NCI-H82 treated with DMSO at 0.1 percent for 48 hours (cell line): ENCODE measurements around the gene FRAS1.
"Not testable (repeated sequence)": the region's sequence is repeated elsewhere in the genome, so short reads cannot be mapped to it uniquely, and the experiment has no call there.

Experiments used
- DNase-seq: peaks from one replicate; lab custom pipeline; 2025; ENCODE audit not compliant: unreplicated experiment; lab: John Stamatoyannopoulos, UW

FRAS1 gene

DNA sequence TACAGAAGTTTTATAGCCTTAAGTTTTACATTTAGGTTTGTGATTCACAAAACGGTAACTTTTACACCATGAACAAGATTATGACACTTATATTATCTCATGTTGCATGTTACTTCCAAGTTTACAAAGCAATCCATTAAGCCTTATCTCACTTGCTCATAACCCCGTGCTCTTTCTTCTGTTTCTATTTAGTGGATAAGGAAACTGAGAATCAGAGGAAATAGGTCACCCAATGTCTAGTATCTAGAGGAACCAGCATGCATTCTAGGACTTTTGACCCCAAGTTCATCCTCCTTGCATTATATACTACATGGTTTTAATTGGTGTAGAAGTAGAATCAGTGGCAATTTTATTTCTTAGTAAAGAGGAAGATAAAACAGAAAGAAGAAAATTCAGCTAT is 427.5 kb downstream of the FRAS1 start:
- no peak for DNase-seq

DNA sequence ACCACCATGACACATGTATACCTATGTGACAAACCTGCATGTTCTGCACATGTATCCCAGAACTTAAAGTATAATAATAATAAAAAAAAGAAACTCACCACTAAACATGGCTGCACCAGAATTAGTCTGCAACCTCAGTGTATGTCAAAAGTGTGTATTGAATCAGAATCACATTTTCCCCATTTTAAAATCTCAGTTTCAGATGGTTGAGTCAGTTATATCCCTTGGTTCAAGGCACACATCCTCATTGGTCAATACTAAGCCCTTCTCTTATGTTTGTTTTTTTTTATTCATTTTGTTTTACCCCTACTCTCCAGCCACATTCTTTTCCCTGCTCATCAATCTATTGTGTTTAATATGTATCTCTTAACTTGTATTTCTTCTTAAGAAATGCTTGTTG is 436.6 kb downstream of the FRAS1 start:
- no peak for DNase-seq

DNA sequence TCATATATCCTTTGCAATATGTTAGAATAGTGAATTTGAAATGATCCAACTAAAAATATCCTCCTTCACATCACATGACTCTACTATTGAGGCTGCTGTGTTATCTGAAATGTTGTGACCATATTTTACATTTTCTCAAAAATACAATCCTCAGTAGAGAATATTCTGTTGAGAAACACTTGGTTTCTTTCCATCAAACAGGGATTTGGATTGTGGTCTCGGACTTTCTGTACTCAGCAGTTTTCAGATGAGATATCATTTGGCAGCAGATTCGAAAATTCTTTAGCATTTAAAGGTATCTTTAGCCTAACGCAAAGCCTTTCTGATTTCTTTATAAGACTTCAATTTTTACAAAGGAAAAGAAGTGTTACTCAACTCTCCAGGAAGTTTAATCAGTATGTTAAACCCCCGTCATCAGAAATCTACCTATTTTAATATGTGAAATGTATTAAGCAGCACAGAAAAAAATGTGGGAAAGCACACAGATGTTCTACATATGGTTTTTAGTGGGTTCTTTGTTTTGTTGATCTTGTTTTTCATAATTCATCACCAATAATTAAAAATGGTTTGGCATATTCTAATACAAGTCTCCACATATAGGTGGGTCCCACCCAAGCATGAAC is 439.0 kb downstream of the FRAS1 start:
- DNase-seq: no peak

DNA sequence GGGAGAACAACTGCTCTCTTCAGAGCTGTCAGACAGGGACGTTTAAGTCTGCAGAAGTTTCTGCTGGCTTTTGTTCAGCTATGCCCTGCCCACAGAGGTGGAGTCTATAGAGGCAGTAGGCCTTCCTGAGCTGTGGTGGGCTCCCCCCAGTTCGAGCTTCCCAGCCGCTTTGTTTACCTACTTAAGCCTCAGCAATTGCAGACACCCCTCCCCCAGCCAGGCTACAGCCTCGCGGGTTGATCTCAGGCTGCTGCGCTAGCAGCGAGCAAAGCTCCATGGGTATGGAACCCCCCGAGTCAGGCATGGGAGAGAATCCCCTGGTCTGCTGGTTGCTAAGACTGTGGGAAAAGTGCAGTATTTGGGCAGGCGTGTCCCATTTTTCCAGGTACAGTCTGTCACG is 449.1 kb downstream of the FRAS1 start:
- DNase-seq: not testable (repeated sequence)

DNA sequence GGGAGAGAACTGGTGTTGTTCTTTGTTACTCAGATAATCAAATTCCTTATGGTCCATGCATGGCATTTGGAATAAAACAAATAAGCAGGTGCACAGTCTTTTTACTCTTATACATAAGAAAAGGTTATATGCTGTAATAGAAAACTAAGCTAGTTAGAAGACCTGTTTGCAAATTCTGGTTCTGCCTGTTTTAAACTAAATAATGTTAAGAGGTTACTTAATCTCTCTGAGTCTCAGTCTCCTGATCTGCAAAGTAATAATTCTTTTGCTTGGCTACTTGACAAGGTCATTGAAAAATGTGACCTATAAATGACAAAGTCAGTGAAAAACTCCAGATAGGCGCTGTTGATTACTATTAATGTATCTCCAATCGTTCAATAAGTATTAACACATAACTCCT is 451.9 kb downstream of the FRAS1 start:
- DNase-seq: no peak

DNA sequence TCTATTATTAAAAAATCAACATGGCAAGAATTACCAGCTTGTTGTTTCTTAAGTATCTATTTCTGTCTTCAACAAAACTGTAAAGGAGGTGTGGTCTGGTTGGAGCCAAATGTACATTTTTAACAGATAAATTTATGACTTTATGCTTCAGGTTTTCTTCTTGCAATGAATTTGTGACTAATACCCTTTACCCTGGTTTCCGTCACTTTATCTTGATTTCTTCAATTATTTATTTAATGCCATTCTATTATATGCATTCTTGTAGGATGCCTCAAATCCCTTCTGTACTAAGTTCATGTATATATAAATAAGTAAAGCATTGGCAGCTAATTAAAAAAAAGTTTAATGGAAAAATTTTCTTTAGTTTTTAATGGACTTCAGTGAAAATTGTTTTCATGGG is 453.0 kb downstream of the FRAS1 start:
- DNase-seq: no peak

DNA sequence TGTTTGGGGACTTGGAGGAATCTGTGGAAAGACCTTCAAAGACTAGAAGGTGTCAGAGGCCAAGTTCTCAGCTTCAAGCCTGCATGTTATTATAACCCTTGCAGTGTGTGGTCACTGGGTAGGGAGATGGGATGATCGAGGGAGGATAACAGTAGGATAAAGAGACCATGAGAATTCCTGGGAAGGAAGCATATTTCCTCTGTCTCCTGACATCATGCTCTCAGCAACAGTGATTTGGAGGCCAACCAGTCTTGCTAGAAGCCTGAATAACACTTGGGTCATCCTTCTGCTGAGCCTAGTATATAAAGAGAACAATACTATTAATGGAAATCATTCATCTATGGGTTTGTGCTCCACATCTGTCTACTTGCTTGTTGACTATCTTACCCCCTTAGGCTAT is 453.6 kb downstream of the FRAS1 start:
- no peak for DNase-seq

DNA sequence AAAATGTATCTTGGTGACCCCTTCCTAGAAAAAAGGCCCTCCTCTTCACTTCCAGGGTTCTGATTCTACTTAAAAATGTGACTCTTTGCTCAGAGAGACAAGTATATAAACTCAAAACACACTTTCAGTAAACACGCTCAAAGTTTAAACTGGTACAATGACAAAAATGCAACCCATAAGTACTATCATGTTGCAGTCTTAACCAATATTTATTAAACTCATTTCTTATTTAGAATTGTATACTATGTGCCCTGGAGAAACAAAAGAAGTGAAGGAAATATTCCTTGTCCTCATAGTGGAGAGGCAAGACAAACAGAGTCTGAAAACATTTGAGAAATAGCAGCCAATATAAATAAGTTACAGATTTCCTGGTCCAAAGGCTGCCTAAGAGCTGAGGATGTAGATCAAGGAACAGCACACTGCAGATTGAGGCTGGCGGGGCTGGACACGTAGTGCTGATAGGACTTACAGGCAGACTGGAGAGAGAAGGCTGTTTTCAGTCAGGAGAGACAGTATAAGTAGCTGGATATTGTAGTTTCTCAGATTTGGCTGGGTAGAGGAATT is 455.3 kb downstream of the FRAS1 start:
- peak; percentile 4 for DNase-seq

DNA sequence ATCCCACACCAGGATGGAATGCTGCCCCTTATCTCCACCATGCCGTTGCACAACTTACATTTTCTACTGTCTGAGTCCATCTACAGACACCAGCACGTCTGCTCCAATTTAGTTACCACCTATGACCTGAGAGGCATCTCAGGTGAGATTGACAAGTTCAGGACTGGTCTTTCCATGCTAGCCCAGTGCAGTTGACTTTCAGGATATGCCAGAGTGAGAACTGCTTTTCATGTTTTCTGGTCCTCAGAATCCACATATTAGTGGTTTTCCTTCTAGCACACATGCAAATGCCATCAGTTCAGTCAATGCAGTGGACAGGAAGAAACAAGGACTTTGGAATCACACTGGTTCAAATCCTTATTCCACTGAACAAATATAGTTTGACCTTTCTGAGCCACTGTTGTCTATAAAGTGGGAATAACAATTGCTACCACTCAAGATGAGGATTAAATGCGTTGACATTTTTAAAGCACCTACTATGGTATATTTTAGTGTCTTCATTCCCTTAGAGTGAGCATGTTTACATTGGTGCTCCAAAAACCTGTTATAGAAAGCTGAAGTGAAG is 456.4 kb downstream of the FRAS1 start:
- DNase-seq: no peak

DNA sequence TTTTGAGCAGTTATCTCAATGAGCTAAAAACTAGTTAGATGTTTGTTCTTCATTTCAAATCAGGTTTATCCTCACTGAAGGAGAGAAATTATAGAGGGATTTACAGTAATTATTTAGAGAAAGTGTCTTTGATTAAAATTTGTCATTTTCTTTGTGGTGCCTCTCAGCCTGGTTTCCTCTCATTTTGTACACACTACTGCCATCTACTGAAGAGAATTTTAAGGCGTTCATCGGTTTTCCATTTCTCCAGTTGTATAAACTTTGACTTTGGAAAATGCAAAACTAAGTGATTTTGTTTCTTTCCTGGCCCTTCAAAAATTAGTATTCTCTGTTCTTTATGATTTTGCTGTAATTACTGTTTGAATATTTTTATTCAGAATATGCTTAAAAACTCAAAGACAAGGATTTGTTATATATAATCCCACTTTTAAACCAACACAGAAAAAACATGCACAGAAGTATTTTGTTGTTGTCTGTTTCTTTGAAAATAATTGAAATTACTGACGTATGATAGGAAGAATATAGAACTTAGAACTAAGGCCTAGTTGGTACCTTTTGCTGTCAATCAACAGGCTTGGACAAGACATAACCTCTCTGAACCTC is 460.0 kb downstream of the FRAS1 start:
- DNase-seq: no peak

DNA sequence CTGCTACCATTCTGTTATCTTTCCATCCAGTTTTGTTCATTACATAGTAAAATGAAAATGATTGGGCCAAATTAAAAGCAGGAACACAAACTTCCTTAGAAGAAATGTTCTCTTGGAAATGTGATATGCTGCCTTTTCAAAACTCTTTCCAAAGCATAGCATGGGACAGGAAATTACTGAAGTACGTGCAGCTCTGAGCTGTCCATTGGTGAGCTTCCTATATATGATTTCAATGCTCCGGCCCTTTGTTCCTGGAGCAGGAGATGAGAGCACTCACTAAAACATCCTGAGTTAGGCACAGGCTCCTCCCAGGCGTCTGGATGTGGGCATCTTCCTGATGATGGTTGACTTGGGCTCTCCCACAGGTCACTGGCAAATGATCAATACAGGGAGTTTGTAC is 461.4 kb downstream of the FRAS1 start:
- no peak for DNase-seq

DNA sequence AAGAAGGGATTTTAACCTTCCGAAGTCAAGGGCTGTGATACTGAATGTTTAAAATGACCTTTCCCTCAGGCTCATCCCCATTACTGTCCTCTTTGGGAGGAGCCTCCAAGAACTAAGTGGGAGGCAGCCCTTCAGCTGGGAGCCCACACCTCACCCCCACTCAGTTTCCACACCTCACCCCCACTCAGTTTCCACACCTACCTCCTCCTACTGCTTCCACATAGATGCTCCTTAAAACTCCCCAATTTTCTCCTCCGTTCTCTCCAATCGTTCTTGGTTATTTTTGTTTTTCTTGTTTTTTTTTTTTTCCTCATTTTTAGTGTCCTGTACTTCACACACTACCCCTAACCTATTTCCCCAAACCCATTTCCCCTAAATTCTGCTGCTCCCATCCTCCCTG is 462.8 kb downstream of the FRAS1 start:
- DNase-seq: no peak

DNA sequence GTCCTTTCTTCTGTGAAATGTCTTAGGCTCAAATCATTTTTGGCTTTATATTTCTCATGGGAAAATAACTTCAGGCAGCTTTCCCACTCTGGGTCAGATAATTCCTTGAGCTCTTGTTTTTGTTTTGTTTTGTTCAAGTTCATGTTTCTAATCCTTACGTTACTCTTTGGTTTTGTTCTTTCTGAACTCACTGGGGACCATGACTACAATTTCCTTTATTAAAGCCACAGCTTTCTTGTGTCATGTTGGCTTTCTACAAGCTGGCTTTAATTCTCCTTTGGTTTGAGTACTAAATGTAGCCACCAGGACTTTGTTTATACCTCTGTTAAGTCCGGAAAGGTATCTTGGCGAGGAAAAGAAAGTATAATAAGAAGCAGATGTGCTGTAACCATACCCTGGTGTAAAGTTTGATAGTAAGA is 463.7 kb downstream of the FRAS1 start:
- DNase-seq: no peak

DNA sequence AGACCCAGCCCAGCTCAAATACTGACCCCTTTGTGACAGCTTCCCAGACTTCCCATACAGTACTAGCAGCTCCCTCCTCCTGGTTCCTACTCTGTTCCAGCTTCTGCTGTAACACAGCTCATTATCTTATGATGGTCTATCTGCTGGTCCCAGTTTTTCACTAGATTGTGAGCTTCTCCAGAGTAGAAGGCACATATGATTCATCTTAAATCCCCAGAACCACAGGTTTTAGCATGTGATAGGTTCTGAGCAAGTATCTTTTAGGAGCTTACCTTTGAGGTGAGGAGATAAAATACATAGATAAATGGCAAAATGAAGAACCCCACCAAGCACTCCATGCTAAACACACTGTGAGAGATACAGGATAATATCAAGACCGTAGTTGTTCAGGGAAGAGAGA is 466.9 kb downstream of the FRAS1 start:
- DNase-seq: no peak

DNA sequence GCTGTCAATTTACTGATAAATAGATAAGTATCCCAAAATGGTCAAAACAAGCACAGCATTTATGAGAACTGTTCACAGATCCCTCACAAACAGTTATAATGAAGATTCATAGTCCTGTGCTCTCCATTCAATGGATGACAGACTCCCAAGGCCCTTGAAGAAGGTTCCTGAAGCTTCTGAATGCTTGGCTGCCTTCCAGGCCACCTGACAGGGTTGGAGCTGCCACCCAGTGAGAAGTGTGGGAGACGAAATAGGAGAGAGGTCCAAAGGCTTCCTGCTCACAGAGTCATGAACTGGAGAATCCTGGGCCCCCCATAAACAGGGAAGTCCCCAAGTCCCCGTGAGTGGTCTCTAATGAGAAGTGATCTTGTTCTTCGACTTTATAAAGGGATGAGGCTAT is 468.4 kb downstream of the FRAS1 start:
- DNase-seq: no peak

DNA sequence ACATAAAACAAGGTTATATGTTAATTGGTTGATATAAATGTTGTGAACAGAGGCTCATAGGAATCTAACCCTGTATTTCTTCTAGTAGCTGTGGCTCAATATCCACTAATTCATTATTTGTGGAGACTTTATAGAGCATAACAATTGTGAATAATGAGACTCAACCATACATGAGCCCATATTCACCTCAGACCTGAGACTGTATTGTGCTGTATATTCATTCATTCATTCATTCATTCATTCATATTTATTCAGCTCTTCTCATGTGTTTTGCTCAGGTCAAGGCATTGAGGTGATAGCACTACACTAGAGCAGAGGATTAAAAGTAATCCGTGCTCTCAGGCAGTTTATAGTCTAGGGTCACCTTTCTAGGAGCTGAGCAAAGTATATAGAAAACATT is 470.0 kb downstream of the FRAS1 start:
- DNase-seq: no peak

DNA sequence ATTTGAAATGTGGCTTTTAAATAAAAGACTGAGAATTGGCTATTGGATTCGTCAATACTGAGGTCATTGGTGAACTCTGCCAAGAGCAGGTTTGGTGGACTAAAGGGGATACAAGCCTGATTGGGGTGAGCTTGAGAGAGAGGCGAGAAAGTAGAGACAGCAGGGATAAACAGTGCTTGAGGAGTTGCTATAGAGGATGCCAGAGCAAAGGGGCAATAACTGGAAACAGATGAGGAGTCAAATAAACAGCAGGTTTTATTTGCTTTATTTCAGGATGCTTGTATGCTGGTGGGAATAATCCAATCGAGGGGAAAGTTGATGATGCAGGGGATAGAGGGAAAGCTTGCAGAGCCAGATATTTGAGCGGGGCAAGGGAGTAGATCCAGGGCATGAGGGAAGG is 470.4 kb downstream of the FRAS1 start:
- no peak for DNase-seq

DNA sequence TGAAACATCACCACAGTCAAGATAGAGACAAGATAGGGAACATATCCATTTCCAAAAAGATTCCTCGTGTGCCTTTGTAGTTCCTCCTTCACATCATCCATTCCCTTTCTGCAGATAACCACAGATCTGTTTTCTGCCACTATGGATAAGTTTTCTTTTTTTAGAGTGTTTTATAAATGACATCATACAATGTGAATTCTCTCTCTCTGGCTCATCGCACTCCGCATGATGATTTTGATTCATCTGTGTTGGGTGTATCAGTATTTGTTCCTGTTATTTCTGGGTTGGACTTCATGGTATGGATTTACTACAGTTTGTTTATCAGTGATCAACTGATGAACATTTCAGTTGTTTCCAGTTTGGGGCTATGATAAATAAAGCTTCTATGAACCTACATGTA is 471.2 kb downstream of the FRAS1 start:
- DNase-seq: no peak

DNA sequence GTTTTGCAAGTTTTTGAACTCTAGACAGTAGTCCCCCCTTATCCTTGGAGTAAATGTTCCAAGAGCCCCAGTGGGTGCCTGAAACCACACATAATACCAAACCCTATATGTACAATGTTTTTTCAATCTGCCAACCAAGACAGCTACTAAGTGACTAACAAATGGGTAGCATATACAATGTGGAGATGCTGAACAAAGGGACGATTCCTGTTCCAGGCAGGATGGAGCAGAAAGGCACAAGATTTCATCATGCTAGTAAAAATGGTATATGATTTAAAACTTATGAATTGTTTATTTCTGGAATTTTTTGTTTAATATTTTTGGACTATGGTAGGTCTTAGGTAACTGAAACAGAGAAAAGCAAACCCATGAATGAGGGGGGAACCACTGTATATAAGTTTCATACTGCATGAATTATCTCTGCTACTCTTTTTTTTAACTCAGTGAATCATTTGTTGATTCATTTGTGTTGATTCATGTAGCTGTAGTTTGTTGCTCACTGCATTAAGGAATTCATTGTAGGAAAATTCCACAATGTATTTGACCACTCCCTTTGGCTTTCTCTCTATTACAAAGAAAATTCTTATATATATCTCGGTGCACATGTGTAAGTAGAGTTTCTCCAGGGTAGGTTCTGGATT is 472.6 kb downstream of the FRAS1 start:
- DNase-seq: no peak

DNA sequence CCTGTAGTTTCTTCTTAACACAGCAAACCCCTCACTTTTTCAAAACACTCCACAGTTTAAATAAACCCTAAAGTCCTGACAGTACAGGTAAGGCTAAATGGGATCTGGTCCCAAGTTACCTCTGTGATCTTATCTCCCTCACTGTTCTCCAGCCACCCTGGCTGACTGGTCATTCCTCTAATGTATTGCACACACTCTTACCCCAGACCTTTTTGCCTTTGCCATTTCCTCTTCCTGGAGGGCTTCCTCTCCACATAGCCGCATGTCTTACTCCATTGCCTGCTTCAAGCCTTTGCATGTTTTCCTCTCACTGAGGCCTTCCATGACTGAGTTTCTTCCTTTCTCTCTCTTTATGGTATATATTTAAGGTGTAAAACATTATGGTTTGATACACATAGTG is 474.9 kb downstream of the FRAS1 start:
- DNase-seq: no peak

DNA sequence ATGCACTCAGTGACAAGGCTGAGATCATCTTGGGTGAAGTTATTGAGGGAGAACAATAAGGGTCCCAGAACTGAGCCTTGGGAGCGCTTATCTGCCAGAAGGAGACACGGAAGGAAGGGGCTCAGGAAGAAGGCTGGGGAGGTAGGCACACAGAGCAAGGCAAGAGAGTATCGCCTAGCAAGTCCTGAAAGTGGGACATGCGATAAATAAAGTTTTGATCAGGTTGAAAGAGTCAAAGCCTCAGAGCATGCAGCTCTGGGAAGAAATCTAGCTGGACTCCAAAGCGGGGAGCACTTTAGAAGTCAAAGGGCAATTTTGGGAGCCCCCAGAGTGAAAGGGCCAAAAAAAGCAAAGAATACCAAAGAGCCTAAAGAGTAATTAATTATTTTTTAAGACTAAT is 476.7 kb downstream of the FRAS1 start:
- DNase-seq: no peak

DNA sequence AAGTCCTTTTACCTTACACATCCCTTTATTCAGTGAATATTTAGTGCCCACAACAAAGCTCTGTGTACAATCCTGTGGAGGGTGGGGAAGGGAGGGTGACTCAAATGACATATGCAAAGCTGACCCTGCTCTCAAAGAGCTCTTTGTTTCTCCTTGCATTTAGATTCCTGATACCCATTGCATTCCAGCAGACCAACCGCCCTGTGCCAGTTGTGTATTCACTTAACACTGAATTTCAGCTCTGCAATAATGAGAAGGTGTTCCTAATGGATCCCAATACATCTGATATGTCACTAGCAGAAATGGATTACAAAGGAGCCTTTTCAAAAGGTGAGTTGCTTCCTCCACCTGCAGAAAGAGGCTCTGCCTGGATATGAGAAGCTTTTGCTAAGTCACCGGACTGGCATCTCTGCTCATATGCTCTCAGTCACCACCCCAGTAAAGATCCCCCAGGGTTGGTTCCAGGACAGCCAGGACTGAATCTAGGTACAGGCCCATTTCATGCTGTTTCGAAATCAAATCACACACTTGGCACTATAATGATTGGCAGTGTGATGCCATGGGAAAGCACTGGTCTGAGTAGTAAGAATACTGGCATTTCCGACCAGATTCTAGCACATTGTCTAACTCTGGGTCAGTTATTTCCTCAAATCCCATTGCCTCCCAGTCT is 477.3 kb downstream of the FRAS1 start:
- no peak for DNase-seq
